Measurements from ENCODE around the gene STARD5.

GRCh38 chr15:81347910-81348309, 24.0 kb upstream of the STARD5 start:
- TF ChIP-seq CTCF (IDR thresholded peaks at IDR 0.05) (no peak), ZFX (IDR thresholded peaks at IDR 0.05; ENCODE audit: borderline replicate concordance) (no peak)
